Measurements from ENCODE around the gene TRIM43.
"Not testable (repeated sequence)": the region's sequence is repeated elsewhere in the genome, so short reads cannot be mapped to it uniquely, and the experiment has no call there.

The TRIM43 gene

GRCh38 chr2:95591701-95592100 is at the start of gene TRIM43:
Gene TRIM43, plus strand, starts transcription at chr2:95592001. Its CDS starts 2,023 bp downstream, at chr2:95594024.
- not testable (repeated sequence) for DNase-seq

DNA sequence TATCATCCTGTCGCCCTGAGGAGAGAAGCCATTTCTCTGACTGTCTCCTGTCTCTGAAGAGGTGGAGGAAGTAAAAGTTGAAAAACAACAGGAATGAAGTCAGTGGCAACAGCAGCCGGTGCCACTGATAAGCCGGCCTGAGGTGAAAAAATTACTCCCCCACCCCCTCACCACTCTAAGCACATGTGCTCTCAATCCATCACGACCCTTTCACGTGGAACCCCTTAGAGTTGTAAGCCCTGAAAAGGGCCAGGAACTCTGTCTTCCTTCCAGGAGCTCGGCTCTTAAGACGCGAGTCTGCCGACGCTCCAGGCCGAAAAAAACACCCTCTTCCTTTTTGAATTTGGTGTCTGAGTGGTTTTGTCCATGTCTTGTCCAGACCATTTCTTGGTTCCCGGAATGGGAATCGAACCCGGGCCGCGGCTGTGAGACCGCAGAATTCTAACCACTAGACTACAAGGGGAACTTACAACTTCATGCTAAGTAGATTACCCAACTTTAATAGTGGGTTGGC is 40.7 kb upstream of the TRIM43 start:
- no peak for DNase-seq

DNA sequence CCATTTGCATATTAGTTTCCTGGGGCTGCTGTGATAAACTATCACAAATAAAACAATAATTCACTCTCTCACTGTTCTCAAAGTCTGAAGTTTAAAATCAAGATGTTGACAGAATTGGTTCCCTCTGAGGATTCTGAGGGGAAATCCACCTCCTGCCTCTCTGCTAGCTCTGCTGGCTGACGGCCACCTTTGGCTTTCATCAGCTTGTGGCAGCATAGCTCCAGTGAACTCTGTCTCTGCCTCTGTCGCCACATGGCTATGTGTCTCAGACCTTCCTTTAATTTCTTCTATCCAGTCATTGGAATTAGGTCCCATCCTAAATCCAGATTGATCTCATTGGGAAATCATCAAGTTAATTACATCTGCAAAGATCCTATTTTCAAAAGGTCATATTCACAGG is 38.9 kb upstream of the TRIM43 start:
- no peak for DNase-seq

DNA sequence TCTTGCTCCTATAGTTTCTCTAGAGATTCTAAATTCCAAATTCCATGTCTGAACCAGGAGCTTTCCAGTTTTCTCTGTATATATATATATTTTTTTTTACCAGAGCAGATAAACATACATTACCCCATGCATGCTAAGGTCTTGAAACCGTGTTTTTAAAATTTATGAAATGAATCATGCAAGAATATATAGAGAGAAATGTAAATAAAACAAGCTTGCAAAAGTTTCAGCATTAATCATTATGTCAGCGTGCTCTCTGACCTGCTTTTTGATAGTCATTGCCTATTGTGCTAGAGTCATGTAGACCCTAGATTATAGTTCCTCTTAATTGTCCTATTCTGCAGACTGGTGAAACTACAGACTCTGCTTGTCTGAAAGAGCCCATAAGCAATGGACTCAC is 22.6 kb upstream of the TRIM43 start:
- no peak for DNase-seq

- DNase-seq = no peak
These were observed 17.9 kb upstream of the TRIM43 start for GRCh38 chr2:95573866-95574265.

- no peak for DNase-seq
These were observed 17.3 kb upstream of the TRIM43 start for GRCh38 chr2:95574506-95574905.

GRCh38 chr2:95575857-95576256 is 15.9 kb upstream of the TRIM43 start:
- no peak for DNase-seq

DNA sequence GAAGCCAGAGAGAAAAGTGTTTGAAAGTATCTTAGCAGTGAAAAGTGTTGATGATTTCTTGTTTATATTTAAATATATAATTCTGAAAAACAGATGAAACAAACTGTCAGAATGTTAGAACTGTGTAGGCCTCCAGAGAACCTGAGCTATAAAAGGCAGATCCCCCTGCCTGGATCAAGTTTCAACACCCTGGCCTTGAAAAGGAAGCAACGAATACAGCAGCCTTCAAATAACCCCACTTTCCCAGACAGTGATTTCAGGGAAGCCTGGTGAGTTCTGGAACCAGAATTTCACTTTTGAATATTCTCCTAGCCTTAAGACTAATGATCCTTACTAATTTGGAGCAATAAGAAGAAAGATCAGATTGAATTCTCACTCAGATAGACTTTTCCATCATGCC is 13.3 kb upstream of the TRIM43 start:
- DNase-seq = no peak

GRCh38 chr2:95583545-95583944 is 8.3 kb upstream of the TRIM43 start:
- DNase-seq = not testable (repeated sequence)

DNA sequence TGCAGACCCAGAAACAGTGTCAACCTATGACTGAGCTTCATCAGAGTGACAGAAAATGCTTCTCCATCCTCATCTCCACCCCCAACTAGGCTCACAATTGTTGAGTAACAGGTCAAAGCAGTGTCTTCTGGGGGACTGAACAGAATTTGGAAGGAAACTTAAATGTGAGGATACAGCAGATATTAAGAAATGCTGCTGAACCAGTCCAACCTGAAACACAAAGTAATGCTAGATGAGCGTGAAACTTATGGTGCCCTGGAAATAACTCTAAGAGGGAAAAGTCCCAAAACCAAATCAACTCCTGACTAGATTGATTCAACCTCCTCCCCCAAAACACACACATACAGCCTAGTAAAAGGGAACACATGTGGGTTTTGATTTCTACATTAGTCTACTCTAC is 7.5 kb upstream of the TRIM43 start:
- not testable (repeated sequence) for DNase-seq

DNA sequence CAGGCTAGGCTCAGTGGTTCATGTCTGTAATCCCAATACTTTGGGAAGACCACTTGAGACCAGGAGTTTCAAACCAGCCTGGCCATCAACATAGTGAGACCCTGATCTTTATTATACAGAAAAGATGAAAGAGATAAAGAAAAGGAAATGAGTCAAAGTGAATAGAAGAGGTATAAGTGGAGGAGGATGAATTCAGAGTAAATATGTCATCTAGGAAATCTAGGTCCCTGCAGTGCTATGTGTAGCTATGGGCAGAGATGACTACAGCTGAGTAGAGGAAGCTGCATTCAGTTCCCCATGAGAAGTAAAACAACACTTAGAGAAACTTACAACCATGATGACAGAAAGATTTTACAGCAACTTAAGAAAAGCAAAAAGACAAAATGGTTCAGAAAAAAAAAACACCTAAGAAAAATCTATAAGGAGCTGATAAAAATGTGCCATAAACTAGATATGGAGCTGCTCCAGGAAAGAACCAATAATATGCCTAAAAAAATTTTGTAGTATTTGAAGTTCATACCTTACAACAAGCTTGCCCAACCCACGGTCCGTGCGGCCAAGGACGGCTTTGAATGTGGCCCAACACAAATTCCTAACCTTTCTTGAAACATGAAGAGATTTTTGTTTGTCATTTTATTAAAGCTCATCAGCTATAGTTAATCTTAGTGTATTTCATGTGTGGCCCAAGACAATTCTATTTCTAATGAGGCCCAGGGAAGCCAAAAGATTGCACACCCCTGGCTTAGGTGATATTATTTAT is 1.8 kb upstream of the TRIM43 start:
- DNase-seq = not testable (repeated sequence)

DNA sequence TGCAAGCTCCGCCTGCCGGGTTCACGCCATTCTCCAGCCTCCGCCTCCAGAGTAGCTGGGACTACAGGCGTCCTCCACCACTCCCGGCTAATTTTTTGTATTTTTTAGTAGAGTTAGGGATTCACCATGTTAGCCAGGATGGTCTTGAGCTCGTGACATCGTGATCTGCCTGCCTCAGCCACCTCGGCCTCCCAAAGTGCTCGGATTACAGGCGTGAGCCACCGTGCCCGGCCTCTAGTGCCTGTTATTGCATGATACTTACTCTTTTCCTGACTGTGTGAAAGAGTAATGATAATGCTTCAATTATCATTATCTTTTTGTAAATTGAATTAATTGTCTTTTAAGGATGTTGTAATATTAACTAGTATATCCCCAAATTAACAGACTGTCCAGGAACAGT is 1.2 kb downstream of the TRIM43 start:
- DNase-seq = not testable (repeated sequence)

DNA sequence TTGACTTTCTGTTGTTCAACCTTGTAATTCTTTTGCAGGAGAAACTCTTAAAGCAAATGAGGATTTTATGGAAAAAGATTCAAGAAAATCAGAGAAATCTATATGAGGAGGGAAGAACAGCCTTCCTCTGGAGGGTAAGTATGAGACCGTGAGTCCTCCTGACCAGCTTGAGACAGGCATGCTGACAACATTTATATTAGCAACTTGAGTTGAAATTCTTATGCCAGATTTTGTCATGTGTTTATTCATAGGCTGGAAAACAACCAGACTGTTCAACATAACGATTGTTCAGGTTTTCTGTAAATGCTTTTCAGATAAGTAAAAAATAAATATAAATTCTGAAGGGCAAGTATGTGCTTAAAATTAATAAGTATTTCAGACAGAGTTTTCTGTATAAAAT is 3.2 kb downstream of the TRIM43 start:
- DNase-seq = not testable (repeated sequence)

DNA sequence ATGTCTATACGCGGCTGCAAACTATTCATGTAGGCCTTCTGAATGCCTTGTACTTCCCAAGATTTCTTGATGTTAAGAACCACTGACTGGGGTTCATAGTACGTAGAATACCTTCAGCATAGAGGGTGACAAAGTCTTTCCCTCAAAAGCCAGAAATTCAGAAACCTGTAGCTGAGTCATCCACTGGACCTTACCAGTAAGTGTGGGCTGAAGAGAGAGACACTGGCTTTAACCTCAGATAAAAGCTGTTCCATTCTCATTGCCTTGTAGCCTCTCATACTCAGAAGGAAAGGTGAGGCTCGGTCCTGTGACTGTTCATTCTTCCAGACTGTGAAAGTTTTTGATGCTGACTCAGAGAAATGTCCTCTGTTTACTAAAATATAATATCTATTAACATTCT is 9.5 kb downstream of the TRIM43 start:
- not testable (repeated sequence) for DNase-seq

DNA sequence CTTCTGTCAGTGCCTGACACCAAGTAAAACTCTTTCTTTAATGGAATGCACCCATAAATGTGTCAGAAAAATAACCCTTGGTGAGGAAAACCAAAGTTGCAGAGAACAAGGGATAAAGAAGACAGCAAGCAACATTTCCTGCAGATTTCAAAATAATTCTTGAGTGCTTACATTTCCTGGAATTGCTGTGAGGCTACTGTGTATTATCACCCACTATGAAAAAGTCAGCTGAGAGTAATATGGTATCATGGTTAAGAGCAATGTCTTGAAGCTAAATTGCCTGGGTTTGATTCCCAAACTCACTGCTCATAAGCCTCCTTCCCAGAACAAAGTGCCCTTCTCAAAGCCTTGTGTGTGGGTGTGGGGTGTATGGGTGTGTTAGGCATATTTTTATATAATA is 10.3 kb downstream of the TRIM43 start:
- not testable (repeated sequence) for DNase-seq

DNA sequence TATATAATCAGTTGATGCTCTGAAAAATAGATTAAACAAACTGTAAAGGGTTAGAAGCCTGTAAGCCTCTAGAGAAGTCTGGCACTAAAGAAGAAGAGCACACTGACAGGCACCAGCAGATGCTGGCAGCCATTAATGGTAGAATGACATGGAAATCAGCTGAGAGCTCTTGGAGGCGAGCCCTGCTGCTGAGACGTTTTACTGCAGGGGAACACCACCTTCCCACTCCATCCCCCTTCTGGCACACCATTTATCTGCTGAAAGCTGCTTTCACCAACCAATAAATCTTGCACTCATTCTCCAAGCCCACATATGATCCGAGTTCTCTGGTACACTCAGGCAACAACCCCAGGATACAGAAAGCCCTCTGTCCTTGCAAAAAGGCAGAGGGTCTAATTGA is 16.6 kb downstream of the TRIM43 start:
- DNase-seq = not testable (repeated sequence)

GRCh38 chr2:95609764-95610163 is 18.0 kb downstream of the TRIM43 start:
- DNase-seq = not testable (repeated sequence)

DNA sequence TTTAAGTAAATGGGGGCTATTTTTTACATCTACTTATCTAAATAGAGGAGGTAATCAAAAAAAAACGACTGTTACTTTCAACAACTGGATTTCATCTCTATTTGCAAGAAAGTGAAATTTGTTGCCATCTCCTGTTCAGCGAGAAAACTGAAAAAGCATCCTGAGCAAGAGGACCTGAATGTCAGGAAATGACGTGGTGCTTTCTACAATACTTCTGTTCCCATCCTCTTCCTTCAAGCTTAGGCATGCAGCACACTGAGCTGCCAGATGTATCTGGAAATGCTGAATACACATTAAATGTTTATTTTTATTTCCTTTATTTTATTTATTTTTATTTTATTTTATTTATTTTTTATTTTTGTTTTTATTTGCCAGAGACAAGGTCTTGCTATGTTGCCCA is 21.2 kb downstream of the TRIM43 start:
- not testable (repeated sequence) for DNase-seq

DNA sequence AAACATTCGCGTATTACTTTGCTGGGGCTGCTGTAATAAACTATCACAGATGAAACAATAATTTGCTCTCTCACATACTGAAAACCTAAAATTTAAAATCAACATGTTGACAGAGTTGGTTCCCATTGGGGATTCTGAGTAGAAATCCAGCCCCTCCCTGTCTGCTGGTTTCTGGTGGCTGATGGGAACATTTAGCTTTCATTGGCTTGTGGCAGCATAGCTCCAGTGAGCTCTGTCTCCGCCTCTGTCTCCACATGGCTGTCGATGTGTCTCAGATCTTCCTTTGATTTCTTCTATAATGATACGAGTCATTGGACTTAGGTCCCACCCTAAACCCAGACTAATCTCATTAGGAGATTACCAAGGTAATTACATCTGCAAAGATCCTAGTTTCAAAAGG is 30.9 kb downstream of the TRIM43 start:
- DNase-seq = not testable (repeated sequence)

- not testable (repeated sequence) for DNase-seq
These were observed 39.2 kb downstream of the TRIM43 start for GRCh38 chr2:95630987-95631386.

- DNase-seq = not testable (repeated sequence)
These were observed 41.9 kb downstream of the TRIM43 start for GRCh38 chr2:95633626-95634259.

DNA sequence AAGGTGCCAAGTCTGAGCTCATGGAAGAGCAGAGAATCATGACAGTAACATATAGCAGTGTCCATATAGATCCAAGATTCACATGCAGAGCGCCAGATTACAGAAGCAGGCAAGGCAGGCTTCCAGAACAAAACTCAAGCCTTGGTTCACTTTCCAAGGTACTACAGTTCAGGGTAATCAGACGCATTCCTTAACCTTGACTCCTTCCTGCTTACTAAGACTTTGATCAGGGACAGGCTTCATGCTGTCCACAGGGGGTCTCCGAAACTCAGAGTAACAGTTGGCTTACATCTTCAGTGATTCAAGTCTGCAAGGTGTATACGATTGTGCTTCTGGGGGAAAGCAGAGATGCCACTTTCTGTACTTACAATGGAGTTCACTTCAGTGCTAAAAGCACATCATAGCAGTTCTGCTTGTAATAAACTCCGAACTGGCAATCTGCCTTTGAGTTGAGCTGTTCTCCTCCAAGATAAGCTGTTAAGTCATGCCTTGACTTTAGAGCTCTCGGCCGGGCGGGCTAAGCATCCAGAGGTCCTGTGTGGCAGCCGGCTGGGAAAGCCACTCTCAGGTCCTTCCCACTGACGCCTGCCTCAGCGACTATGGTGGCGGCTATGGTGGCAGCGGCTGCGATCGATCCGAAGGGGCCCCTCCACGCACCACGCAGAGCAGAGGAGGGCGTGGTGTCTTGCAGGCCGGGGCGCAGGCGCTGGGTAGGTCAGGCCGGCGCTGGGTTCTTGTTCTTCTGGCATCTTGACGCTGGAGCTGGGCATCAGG is 48.9 kb downstream of the TRIM43 start:
- not testable (repeated sequence) for DNase-seq

GRCh38 chr2:95641289-95641575 is 49.4 kb downstream of the TRIM43 start:
- not testable (repeated sequence) for DNase-seq

DNA sequence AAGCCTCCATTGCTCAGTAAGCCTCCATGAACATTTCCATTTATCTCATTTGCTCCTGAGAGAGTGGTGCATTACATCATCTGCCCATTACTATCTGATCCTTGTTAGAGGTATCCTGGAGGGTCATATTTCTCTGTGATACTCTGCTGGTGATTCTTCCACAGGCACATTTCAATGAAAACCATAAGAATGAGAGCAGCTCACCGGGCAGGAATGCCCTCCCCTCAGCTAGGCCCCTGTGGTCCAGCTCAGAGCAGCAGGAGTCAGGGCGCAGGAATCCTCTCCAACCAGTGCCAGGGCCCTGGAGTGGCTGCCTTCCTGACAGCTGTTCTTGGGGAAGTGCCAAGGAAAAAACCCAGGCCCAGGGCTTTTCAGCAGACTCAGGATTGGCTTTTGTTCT is 50.0 kb downstream of the TRIM43 start:
- not testable (repeated sequence) for DNase-seq

Data from bone marrow (tissue), 2 donors.